T-helper 17 cell (primary cell): ENCODE data around the gene TLE2. TPM values are rescaled to one million over a fixed set of nuclear protein-coding genes. Genes with fewer than 3 reads are reported as not detected.
"Not testable (repeated sequence)": the region's sequence is repeated elsewhere in the genome, so short reads cannot be mapped to it uniquely, and the experiment has no call there.

Experiments used
- ATAC-seq: fragments of 150-1000 bp; cut with Tn5 transposase; 2 replicates; pipeline ENCODE4 v1.10.0; 2021; ENCODE audit warnings: mild to moderate bottlenecking, moderate library complexity
- DNase-seq, 3 donors: peaks; one replicate each; pipeline versions ENCODE4 v3.0.0 to v3.0.0-alpha.2; 2020 to 2021
- H3K9me3 ChIP-seq: one replicate; pipeline ENCODE4 v1.7.0; 2013; ENCODE audit warnings: low read length, mild to moderate bottlenecking; ENCODE audit not compliant: control insufficient read depth, poor library complexity, severe bottlenecking
- H3K27ac Mint-ChIP-seq: one replicate; pipeline ENCODE4 v1.8.0; 2022; ENCODE audit warnings: mild to moderate bottlenecking, moderate library complexity, mixed read lengths
- H3K27me3 Mint-ChIP-seq: one replicate; pipeline ENCODE4 v1.8.0; 2022; ENCODE audit warnings: mixed read lengths
- H3K36me3 Mint-ChIP-seq: one replicate; pipeline ENCODE4 v1.8.0; 2022; ENCODE audit warnings: low read depth, mixed read lengths
- H3K4me1 Mint-ChIP-seq: one replicate; pipeline ENCODE4 v1.8.0; 2022; ENCODE audit warnings: mild to moderate bottlenecking, mixed read lengths
- H3K4me3 Mint-ChIP-seq: one replicate; pipeline ENCODE4 v1.8.0; 2022; ENCODE audit warnings: mild to moderate bottlenecking, moderate library complexity, mixed read lengths
- total RNA-seq, 4 donors: library from RNA in 2 of 4; stranded (reverse) in 2 of 4; gene quantifications; one replicate each; pipeline ENCODE4 v1.2.3 and lab custom pipeline; 2022 to 2026

Gene TLE2
- total RNA-seq, 2 donors from 2014 or later = 9.5 to 13.1 TPM

DNA sequence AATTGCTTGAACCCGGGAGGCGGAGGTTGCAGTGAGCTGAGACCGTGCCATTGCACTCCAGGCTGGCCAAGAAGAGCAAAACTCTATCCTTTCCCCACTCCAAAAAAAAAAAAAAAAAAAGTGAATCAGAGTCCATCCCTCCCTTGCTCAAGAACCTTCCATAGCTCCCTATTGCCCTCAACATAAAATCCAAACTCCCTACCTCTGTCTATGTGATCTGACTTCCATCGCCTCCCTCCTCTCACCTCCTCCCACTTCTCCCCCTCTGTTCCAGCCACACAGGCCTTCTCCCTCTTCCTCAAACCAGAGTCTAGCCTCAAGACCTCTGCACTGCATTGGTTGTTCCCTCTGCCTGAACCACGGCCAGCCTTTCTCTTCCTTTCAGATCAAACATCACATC is 10.0 kb upstream of the TLE2 start:
- ATAC-seq = no peak
- Mint-ChIP-seq H3K27me3 (no peaks in the 10 kb centered on the region), H3K4me3 (no peak overlapping the region), H3K27ac (no peak overlapping the region), H3K4me1 (peaks cover 29% of the 10 kb centered on the region), H3K36me3 (no peaks in the 10 kb centered on the region)
- DNase-seq = no peak
- H3K9me3 ChIP-seq = no peaks in the 10 kb centered on the region

DNA sequence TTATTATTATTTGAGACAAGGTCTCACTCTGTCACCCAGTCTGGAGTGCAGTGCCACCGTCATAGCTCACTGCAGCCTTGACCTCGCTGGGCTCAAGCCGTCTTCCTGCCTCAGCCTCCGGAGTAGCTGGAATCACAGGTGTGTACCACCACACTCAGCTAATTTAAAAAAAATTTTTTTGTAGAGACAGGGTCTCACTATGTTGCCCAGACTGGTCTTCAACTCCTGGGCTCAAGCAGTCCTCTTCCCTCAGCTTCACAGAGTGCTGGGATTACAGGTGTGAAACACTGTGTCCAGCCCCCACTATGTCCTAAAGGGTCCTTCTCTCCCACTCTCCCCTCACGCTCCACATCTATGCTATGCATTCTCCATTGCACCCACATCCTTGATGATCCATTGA is 9.1 kb upstream of the TLE2 start:
- no peak for DNase-seq
- H3K27me3 Mint-ChIP-seq = no peaks in the 10 kb centered on the region
- no peak overlapping the region for H3K4me3 Mint-ChIP-seq
- H3K9me3 ChIP-seq = no peaks in the 10 kb centered on the region
- H3K27ac Mint-ChIP-seq = no peak overlapping the region
- no peak for ATAC-seq
- no peaks in the 10 kb centered on the region for H3K36me3 Mint-ChIP-seq
- H3K4me1 Mint-ChIP-seq = peaks cover 29% of the 10 kb centered on the region

DNA sequence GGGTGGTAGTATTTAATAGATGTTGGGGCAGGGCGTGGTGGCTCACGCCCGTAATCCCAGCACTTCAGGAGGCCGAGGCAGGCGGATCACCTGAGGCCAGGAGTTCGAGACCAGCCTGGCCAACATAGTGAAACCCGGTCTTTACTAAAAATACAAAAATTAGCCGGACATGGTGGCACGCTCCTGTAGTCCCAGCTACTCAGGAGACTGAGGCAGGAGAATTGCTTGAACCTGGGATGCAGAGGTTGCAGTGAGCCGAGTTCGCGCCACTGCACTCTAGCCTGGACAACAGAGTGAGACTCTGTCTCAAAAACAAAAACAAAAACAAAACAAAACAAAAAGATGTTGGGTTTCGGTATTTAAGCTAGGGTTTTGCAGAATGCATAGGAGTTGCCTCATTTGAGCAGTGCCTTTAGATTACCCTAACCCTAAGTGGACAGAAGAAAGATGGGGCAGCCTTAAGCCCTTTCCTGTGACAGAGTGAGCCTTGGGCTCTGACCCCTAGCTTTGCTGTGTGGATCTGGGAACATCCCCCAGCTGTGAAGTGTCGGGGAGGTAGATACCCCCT is 8.0 kb upstream of the TLE2 start:
- Mint-ChIP-seq H3K4me1 (peaks cover 25% of the 10 kb centered on the region), H3K4me3 (peak overlapping the region; percentile 95), H3K27ac (peak overlapping the region; percentile 97)
- not testable (repeated sequence) for H3K9me3 ChIP-seq, H3K36me3 Mint-ChIP-seq, DNase-seq, H3K27me3 Mint-ChIP-seq, ATAC-seq

DNA sequence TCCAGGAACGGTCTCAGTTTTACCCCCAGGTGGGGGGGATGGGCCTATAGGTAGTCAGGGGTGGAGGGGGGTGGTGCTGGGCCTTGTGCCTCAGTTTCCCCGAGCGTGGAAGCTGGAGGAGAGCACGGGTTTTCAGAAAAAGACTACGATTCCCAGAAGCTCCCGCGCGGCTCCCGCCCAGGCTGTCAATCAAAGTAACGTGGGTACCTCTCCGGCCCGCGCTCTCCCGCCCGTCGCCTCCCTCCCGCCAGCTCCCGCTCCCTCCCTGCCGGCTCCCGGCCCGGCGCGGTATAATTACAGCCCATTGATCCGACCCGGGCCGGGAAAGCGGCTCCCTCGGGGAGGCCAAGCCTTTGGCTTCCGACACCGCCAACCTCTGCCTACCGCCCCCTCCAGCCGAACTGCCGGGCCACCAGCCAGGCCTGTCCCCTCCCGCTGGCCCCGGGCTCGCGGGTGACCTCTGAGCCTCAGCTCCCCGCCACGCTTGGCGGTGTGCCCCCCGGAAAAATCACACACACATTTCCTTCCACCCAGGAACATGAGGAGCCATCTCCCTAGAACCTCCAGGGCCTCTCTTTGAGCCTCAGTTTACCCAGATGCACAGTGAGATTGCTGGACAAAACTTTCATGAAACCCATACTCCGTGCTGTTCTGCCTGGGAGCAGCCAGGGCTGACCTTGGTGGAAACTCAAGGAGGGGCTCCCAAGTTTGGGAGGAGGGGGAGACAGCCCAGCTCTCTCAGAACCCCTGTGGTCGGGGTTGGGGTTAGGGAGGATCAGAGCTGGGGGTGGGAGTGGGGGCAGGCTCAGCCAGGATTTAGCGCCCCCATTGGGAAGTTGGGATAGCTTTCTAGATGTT is 7.3 kb upstream of the TLE2 start:
- peaks cover 2% of the 10 kb centered on the region for H3K36me3 Mint-ChIP-seq
- no peaks in the 10 kb centered on the region for H3K9me3 ChIP-seq
- H3K4me1 Mint-ChIP-seq = peaks cover 29% of the 10 kb centered on the region
- H3K27me3 Mint-ChIP-seq = peaks cover 6% of the 10 kb centered on the region
- ATAC-seq (peak; percentile 57), DNase-seq (peak; percentile 56 to 70 (median 68))
- peak overlapping the region; percentile 97 for H3K27ac Mint-ChIP-seq
- H3K4me3 Mint-ChIP-seq = peak overlapping the region; percentile 95

DNA sequence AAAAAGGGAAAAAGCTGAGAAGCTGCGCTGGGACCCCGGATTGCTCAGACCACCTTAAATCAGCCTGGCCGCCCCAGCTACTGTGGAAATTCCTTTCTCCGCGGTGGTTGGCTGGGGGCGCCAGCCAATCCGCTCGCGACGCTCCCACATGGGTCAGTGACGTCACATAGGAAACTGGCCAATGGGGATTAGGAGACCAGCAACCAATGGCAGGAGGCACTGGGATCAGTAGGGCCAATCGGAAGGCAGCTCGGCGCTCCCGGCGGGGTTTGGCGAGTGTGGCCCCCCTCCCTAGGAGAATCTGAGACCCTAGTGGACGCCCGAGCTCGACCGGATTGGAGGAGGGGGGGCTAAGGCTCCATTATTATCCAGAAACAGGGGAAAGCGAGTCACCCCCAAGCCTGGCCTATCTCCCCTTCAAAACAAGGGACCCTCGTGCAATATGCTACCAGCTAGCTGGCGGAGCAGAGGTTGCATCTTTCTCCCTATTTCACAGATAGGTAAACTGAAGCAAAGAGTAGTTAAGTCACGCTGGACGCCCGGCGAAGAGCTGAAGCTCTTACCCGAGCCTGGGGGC is 6.5 kb upstream of the TLE2 start:
- Mint-ChIP-seq H3K27me3 (peaks cover 6% of the 10 kb centered on the region), H3K27ac (peak overlapping the region; percentile 97)

DNA sequence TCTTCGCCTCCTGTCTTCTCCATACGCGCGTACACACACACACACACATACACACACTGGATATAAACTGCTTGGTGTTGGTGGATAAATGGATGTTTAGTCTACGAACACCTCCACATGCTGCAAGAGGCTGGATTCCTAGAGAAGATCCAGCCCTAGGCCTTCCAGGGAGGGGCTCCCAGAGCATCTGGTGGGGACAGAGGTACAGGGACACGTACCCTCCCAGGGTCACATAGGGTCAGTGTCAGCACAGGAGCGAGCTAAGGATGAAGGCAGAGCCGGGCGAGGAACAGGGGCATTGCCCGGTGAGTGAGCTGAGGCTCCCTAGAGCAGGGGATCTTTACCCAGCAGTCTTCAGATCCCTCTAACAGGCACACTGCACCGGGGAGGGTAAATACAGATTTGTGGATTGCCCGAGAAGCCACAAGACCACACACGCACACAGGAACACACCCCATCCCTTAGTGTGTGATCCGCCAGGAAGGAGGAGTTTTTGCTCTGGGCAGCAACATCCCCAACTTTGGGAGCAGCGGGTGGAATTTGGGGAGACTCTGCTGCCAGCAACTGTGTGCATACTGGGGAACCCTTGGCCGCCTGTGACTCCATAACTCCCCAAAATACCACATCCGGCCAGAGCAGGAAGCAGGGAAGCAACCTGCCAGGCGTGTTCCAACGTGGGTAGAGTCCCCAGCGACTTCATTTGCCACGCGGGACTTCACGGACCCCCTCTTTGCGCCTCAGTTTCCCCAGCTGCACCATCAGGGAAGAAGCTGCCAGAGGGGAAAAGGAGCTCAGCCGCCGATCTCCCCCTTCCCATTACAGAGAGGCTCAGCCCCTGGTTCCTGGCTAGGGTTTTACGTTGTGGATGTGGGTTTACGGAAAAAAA is 5.8 kb upstream of the TLE2 start:
- H3K36me3 Mint-ChIP-seq = peaks cover 2% of the 10 kb centered on the region
- DNase-seq (peak in 1 of 3 donors; percentile 19), ATAC-seq (peak; percentile 7)
- peaks cover 6% of the 10 kb centered on the region for H3K27me3 Mint-ChIP-seq
- H3K9me3 ChIP-seq = no peaks in the 10 kb centered on the region
- H3K4me1 Mint-ChIP-seq = peaks cover 30% of the 10 kb centered on the region
- H3K4me3 Mint-ChIP-seq = peak overlapping the region; percentile 95
- H3K27ac Mint-ChIP-seq = peak overlapping the region; percentile 97

More for the DNA sequence above, 6.5 kb upstream of the TLE2 start:
- Mint-ChIP-seq H3K36me3 (peaks cover 2% of the 10 kb centered on the region), H3K4me3 (peak overlapping the region; percentile 95), H3K4me1 (peaks cover 30% of the 10 kb centered on the region)
- H3K9me3 ChIP-seq = no peaks in the 10 kb centered on the region
- peak; percentile 93 for ATAC-seq
- peak; percentile 79 to 91 (median 87) for DNase-seq

DNA sequence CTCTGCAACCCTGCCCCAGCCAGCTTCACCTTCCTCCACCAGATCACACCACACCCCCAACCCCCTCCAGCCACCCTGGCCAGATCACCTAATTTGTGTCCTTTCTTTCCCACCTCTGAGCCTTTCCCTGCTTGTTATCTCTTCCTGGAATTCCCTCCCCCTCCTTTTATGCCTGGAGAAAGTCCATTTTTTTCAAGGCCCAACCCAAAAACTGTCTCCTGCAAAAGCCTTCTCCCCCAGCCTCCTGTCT is 5.3 kb upstream of the TLE2 start:
- no peak for DNase-seq
- Mint-ChIP-seq H3K4me1 (peaks cover 27% of the 10 kb centered on the region), H3K27me3 (peaks cover 6% of the 10 kb centered on the region), H3K4me3 (peak overlapping the region; percentile 95), H3K36me3 (peaks cover 2% of the 10 kb centered on the region), H3K27ac (peak overlapping the region; percentile 97)
- no peak for ATAC-seq
- no peaks in the 10 kb centered on the region for H3K9me3 ChIP-seq

DNA sequence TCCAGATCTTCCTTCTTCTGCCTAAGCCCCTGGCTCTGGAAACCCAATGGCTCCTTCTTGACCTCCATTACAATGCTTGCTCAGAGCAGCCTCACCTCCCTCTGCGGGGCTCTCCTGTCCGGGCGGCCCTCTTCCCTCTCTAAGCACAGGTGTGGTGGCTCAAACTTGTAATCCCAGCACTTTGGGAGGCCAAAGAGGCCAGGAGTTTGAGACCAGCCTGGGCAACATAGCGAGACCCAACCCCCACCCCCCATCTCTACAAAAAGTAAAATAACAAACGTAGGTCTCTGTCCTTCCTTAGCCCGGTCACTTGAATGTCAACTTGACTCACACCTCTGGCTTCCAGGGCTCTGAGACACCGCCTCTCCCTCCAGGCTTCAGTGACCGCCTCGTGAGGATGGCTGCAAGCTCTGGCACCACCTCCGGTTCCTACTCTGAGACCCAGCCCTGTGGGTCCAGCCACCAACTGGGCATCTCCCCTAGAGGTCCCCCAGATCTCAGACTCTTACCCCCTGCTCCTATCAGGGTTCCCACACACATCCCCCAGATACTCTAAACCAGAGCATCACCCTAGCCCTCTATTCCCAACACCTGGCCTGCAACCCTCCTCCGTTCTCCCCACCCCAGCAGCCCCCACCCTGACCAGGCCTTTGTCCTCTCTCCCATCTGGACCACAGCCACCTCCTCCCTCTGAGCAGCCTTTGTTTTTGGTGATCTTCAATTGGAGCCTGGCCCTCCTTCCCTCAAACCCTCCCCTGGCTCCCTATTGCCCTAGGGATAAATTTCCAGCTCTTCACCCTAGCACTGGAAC is 4.7 kb upstream of the TLE2 start:
- no peak for DNase-seq
- H3K36me3 Mint-ChIP-seq = peaks cover 2% of the 10 kb centered on the region
- peaks cover 6% of the 10 kb centered on the region for H3K27me3 Mint-ChIP-seq
- H3K27ac Mint-ChIP-seq = peak overlapping the region; percentile 45
- H3K4me3 Mint-ChIP-seq = peak overlapping the region; percentile 95
- no peak for ATAC-seq
- H3K4me1 Mint-ChIP-seq = peaks cover 24% of the 10 kb centered on the region
- no peaks in the 10 kb centered on the region for H3K9me3 ChIP-seq

DNA sequence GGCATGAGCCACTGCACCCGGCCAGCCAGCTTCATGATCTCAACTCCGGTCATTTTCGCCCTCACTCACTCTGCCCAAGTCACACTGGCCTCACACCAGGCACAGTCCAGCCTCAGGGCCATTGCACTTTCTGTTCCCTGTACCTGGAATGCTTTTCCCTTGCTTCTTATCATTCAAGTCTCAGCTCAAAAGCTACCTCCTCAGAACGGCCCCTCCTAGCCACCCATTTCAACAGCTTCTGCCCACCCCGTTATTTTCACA is 2.5 kb upstream of the TLE2 start:
- DNase-seq (no peak), ATAC-seq (no peak)
- no peaks in the 10 kb centered on the region for H3K9me3 ChIP-seq
- peak overlapping the region; percentile 65 for H3K4me3 Mint-ChIP-seq
- H3K36me3 Mint-ChIP-seq = peaks cover 2% of the 10 kb centered on the region
- H3K4me1 Mint-ChIP-seq = peaks cover 28% of the 10 kb centered on the region
- peaks cover 6% of the 10 kb centered on the region for H3K27me3 Mint-ChIP-seq
- H3K27ac Mint-ChIP-seq = peak overlapping the region; percentile 3

DNA sequence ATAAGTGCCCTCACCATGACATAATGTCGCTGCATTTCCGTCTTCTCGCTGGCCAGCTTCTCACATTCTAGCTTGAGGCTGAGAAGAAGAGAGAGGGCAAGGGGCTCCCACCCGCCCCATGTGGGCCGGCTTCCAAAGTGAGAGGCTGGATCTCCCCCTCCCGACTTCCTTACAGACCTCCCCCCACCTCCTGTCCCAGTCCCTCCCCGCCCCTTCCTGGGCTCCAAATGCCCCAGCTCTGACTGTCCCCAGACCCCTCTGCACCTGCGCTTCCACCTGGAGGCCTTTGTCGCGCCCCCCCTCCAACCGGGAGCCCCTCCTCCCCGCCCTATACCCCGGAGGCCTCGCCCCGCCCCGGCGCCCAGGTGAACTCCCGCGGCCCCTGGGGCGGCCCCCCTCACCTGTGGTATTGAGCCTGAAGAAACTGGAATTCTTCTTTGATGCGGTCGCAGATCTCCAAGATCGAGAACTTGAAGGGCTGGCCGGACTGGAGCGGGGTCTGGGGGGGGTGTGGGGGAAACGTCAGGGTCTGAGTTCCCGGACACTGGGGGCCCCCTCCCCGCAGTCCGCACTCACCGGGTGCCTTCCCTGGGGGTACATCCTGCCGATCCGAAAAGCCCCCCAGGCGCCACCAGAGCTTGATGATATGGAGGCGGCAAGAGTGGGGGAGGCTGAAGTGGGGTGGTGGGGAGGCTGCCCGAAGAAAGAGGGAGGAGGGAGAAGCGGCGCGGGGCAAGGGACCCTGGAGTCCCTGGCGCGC is 595 bp downstream of the TLE2 start:
- H3K9me3 ChIP-seq = no peaks in the 10 kb centered on the region
- ATAC-seq (peak; percentile 49), DNase-seq (peak in 1 of 3 donors; percentile 15)
- H3K4me1 Mint-ChIP-seq = peaks cover 18% of the 10 kb centered on the region
- peaks cover 2% of the 10 kb centered on the region for H3K36me3 Mint-ChIP-seq
- peak overlapping the region; percentile 86 for H3K4me3 Mint-ChIP-seq
- H3K27ac Mint-ChIP-seq = no peak overlapping the region
- H3K27me3 Mint-ChIP-seq = peaks cover 6% of the 10 kb centered on the region

DNA sequence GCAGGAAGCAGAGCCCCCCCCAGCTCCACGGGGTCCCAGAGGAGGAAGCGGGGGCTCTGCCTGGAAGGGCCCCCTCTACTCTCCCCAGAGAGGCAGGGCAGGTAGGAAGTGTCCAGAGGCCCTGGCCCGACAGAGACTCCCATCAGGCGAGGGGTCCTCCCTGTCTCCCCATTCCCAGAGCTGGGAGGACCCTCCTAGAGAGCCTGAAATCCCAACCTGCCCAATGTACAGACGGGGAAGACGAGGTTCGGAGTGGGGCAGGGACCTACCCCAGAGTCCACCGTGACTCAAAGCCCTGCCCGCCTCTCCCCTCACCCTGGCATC is 1.1 kb downstream of the TLE2 start:
- no peak for ATAC-seq
- H3K9me3 ChIP-seq = no peaks in the 10 kb centered on the region
- Mint-ChIP-seq H3K4me3 (peak overlapping the region; percentile 86), H3K27me3 (peaks cover 6% of the 10 kb centered on the region), H3K36me3 (peaks cover 2% of the 10 kb centered on the region), H3K4me1 (peaks cover 18% of the 10 kb centered on the region), H3K27ac (no peak overlapping the region)
- DNase-seq = no peak

DNA sequence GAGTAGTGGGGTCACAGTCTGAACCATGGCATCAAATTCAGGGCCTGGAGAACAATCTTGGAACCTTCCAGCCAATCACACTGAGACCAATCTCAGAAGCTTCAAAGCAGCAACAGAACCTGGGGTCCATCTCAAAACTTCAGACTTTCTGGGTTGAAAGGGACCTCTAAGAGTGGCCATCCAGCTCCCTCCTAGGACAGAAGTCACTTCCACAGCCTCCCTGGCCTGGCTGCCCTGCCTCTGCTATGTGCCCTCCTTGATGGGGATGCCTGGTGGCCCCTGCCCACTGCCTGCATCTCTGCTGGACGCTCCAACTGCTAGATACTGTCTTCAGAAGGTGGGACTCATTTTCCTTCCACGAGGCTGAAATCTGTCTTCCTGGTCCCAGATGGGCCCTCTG is 1.8 kb downstream of the TLE2 start:
- no peaks in the 10 kb centered on the region for H3K9me3 ChIP-seq
- no peak for ATAC-seq
- Mint-ChIP-seq H3K27ac (peak overlapping the region; percentile 70), H3K36me3 (peaks cover 2% of the 10 kb centered on the region), H3K4me1 (peaks cover 18% of the 10 kb centered on the region), H3K27me3 (peaks cover 6% of the 10 kb centered on the region), H3K4me3 (peak overlapping the region; percentile 86)
- DNase-seq = no peak
